ENCODE data around the gene GRAPL. TPM values are rescaled to one million over a fixed set of nuclear protein-coding genes. Genes with fewer than 3 reads are reported as not detected.
"Not testable (repeated sequence)": the region's sequence is repeated elsewhere in the genome, so short reads cannot be mapped to it uniquely, and the experiment has no call there.

GRAPL gene
- total and polyA plus RNA-seq, 4 donors = 0.26 to 4.5 (median 1.2) TPM

DNA sequence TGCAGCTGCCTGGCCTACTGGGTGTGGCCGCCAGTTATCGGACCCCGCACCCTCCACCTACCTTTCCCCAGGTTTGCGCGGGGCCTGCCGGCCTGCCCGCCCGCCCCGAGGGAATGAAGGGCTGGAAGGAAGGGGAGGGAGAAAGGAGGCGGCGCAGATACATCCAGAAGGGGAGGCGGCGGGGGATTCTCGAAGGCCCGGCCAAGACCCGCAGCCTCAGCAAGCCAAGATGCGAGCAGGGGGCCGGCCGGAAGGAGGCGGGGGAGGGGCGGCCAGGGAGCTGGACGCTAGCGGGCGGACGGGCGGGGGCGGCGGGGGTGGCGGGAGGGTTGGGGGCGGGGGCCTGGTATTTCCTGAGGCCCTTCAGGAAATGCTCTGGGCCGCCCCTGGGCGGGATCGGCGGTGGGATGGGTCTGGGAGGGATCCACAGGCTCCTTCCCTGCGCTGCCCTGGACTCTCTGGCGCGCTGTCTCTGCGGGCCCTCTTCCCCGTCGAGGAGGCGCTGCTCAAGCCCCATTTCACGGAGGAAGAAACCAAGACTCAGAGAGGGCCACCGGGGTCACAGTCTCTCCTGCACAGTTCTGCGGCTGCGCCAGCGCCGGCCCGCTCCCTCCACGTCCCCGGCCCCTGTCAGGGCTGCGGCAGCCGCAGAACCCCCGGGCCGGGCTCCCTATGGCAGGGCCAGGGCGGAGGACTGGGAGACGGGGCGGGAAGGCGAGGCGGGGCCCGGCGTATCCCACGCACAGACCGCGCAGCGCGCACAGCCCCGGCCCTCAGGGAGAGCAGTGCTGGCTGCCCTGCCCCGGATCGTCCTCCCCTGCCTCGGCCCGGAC lies 35.2 kb downstream of the GRAPL start:
- not testable (repeated sequence) for H3K9ac ChIP-seq (ENCODE audit: low read depth in 1 of 2, low read length in 2 of 2); H3K4me1 ChIP-seq (ENCODE audit: control insufficient read depth in 4 of 4, insufficient read depth in 4 of 4, low read length in 3 of 4); H3K27me3 ChIP-seq (ENCODE audit: control insufficient read depth in 4 of 4, insufficient read depth in 4 of 4, low read length in 3 of 4); DNase-seq (ENCODE audit: low spot score); H3K9me3 ChIP-seq (ENCODE audit: control insufficient read depth in 4 of 4, low read length in 3 of 4); H3K36me3 ChIP-seq (ENCODE audit: control insufficient read depth in 4 of 4, insufficient read depth in 3 of 4, low read depth in 1 of 4, low read length in 3 of 4); H3K27ac ChIP-seq (ENCODE audit: low read depth in 1 of 2, low read length in 2 of 2); H3K4me3 ChIP-seq (ENCODE audit: low read depth in 1 of 3, low read length in 3 of 3)
- WGBS = no CpG with 5 or more reads among the region's 71 CpGs

DNA sequence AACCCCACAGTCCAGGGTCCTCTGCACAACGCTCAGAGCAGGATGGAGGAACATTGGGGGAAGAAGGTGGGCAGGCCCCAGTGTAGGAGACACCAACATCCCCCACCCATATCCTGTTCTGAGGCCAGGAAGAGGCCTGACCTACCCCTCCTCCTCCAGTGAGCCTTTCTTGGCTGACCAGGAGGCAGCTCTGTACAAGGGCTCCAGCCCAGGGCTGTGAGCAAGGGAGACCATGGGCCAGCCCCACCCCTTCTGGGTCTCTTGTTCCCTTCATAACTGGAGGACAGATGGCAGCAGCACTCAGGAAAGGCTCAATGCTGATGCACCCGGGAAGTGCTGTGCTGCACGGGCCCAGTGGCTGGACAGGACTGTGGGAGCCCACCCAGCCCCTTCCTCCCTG lies 47.0 kb downstream of the GRAPL start:
- not testable (repeated sequence) for H3K9ac ChIP-seq (ENCODE audit: low read depth in 1 of 2, low read length in 2 of 2); H3K27me3 ChIP-seq (ENCODE audit: control insufficient read depth in 4 of 4, insufficient read depth in 4 of 4, low read length in 3 of 4); DNase-seq (ENCODE audit: low spot score); H3K4me1 ChIP-seq (ENCODE audit: control insufficient read depth in 4 of 4, insufficient read depth in 4 of 4, low read length in 3 of 4); H3K27ac ChIP-seq (ENCODE audit: low read depth in 1 of 2, low read length in 2 of 2); H3K9me3 ChIP-seq (ENCODE audit: control insufficient read depth in 4 of 4, low read length in 3 of 4); H3K4me3 ChIP-seq (ENCODE audit: low read depth in 1 of 3, low read length in 3 of 3); H3K36me3 ChIP-seq (ENCODE audit: control insufficient read depth in 4 of 4, insufficient read depth in 3 of 4, low read depth in 1 of 4, low read length in 3 of 4)
- no CpG with 5 or more reads among the region's 3 CpGs for WGBS

DNA sequence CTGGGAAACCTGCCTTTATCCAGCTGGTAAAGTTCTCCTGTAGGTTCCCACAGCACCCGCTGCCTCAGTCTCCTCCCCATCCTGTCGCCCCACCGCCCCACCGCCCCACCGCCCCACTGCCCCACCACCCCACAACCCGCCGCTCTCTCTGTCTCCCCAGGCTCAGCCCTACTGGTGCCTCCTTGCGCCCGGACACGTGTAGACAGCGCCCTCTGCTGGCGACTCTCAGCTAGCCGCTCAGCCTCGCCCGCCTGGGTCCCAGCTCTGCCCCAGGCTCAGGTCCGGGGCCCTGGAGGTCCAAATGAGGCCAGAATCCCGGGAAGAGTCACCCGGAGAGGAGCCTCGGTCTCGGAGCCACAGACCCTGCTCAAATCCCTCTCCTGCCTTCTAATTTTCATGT lies 48.0 kb downstream of the GRAPL start:
- no CpG with 5 or more reads among the region's 20 CpGs for WGBS
- not testable (repeated sequence) for H3K27me3 ChIP-seq (ENCODE audit: control insufficient read depth in 4 of 4, insufficient read depth in 4 of 4, low read length in 3 of 4); DNase-seq (ENCODE audit: low spot score); H3K9me3 ChIP-seq (ENCODE audit: control insufficient read depth in 4 of 4, low read length in 3 of 4); H3K9ac ChIP-seq (ENCODE audit: low read depth in 1 of 2, low read length in 2 of 2); H3K36me3 ChIP-seq (ENCODE audit: control insufficient read depth in 4 of 4, insufficient read depth in 3 of 4, low read depth in 1 of 4, low read length in 3 of 4); H3K4me3 ChIP-seq (ENCODE audit: low read depth in 1 of 3, low read length in 3 of 3); H3K27ac ChIP-seq (ENCODE audit: low read depth in 1 of 2, low read length in 2 of 2); H3K4me1 ChIP-seq (ENCODE audit: control insufficient read depth in 4 of 4, insufficient read depth in 4 of 4, low read length in 3 of 4)

DNA sequence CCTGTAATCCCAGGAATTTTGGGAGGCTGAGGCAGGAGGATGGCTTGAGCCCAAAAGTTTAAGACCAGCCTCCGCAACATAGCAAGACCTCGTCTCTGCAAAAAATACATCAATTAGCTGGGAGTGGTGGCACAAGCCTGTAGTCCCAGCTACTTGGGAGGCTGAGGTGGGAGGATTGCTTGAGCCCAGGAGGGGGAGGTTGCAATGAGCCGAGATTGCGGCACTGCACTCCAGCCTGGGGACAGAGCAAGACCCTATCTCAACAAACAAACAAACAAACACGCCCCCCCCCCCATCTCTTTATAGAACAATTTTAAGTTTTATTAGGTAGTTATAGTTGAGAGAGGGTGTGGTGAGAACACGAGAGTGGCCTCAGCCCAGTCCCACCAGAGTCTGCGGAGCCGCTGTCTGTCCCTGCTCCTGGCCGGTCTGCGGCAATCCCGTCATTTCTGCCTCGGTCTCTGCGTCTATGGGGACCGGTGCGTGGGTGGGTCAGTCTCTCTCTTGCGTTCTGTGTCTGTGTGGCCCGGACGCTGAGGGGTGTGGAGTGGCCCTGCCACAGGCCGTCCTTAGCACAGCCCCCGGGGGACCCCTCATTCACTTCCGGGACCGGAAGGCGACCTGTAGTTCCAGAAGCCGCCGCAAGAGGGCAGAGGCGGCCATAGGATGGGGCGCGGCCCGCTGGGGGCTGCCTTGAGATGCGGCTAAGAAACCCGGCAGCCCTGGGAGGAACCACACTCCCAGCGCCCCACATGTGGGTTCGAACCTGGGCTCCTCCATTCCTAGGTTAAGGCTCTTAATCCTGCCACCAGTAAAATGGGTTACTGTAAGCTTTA lies 53.9 kb downstream of the GRAPL start:
- not testable (repeated sequence) for H3K27ac ChIP-seq (ENCODE audit: low read depth in 1 of 2, low read length in 2 of 2); H3K9ac ChIP-seq (ENCODE audit: low read depth in 1 of 2, low read length in 2 of 2); H3K4me3 ChIP-seq (ENCODE audit: low read depth in 1 of 3, low read length in 3 of 3); H3K36me3 ChIP-seq (ENCODE audit: control insufficient read depth in 4 of 4, insufficient read depth in 3 of 4, low read depth in 1 of 4, low read length in 3 of 4); H3K27me3 ChIP-seq (ENCODE audit: control insufficient read depth in 4 of 4, insufficient read depth in 4 of 4, low read length in 3 of 4); H3K9me3 ChIP-seq (ENCODE audit: control insufficient read depth in 4 of 4, low read length in 3 of 4); H3K4me1 ChIP-seq (ENCODE audit: control insufficient read depth in 4 of 4, insufficient read depth in 4 of 4, low read length in 3 of 4); DNase-seq (ENCODE audit: low spot score)
- WGBS = no CpG with 5 or more reads among the region's 33 CpGs

DNA sequence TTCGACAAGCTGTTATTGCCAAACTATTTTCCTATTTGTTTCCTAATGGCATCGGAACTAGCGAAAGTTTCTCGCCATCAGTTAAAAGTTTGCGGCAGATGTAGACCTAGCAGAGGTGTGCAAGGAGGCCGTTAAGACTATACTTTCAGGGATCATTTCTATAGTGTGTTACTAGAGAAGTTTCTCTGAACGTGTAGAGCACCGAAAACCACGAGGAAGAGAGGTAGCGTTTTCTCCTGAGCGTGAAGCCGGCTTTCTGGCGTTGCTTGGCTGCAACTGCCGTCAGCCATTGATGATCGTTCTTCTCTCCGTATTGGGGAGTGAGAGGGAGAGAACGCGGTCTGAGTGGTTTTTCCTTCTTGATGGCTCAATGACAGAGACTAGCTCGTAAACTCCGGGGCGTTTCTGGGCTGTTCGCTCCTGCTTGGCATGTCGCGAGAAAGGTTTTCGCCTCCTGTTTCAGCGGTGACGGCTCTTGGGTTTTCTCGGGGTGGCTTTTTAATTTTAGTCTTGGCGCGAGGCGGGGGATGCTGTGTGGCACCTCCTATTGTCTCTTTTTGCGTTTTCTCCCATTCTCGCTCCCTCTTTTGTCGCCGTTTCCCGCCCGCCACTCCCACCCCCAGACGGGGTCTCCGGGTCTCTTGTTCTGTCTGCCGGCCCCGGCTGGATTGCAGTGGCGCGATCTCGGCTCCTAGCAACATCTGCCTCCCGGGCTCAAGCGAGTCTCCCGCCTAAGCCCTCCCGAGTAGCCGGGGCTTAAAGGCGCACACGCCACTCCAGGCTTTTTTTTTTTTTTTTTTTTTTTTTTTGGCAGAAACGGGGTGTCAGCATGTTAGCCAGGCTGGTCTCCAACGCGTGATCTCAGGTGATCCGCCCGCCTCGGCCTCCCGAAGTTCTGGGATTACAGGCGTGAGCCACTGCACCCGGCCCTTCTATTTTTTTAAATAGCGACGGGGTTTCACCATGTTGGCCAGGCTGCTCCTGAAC lies 60.8 kb downstream of the GRAPL start:
- not testable (repeated sequence) for H3K4me3 ChIP-seq (ENCODE audit: low read depth in 1 of 3, low read length in 3 of 3); H3K27ac ChIP-seq (ENCODE audit: low read depth in 1 of 2, low read length in 2 of 2); H3K27me3 ChIP-seq (ENCODE audit: control insufficient read depth in 4 of 4, insufficient read depth in 4 of 4, low read length in 3 of 4); H3K36me3 ChIP-seq (ENCODE audit: control insufficient read depth in 4 of 4, insufficient read depth in 3 of 4, low read depth in 1 of 4, low read length in 3 of 4); H3K9ac ChIP-seq (ENCODE audit: low read depth in 1 of 2, low read length in 2 of 2); DNase-seq (ENCODE audit: low spot score); H3K9me3 ChIP-seq (ENCODE audit: control insufficient read depth in 4 of 4, low read length in 3 of 4); H3K4me1 ChIP-seq (ENCODE audit: control insufficient read depth in 4 of 4, insufficient read depth in 4 of 4, low read length in 3 of 4)
- 0% methylated on average over 9 of the region's 62 CpGs for WGBS
- peak in 1 of 2 donors; percentile 18 for TF ChIP-seq EGR1 (IDR thresholded peaks at IDR 0.05; ENCODE audit: low read depth in 2 of 2)
- TF ChIP-seq TAF1 (conservative IDR thresholded peaks at IDR 0.05) = peak; percentile 26
- peak; percentile 20 for TF ChIP-seq SP1 (IDR thresholded peaks at IDR 0.05)
- TF ChIP-seq, protein P1, sequence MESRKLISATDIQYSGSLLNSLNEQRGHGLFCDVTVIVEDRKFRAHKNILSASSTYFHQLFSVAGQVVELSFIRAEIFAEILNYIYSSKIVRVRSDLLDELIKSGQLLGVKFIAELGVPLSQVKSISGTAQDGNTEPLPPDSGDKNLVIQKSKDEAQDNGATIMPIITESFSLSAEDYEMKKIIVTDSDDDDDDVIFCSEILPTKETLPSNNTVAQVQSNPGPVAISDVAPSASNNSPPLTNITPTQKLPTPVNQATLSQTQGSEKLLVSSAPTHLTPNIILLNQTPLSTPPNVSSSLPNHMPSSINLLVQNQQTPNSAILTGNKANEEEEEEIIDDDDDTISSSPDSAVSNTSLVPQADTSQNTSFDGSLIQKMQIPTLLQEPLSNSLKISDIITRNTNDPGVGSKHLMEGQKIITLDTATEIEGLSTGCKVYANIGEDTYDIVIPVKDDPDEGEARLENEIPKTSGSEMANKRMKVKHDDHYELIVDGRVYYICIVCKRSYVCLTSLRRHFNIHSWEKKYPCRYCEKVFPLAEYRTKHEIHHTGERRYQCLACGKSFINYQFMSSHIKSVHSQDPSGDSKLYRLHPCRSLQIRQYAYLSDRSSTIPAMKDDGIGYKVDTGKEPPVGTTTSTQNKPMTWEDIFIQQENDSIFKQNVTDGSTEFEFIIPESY (IDR thresholded peaks at IDR 0.05) = peak; percentile 58
- TF ChIP-seq, protein P2, sequence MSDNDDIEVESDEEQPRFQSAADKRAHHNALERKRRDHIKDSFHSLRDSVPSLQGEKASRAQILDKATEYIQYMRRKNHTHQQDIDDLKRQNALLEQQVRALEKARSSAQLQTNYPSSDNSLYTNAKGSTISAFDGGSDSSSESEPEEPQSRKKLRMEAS (IDR thresholded peaks at IDR 0.05) = peak; percentile 37
- peak; percentile 7 to 14 for TF ChIP-seq RXRA (IDR thresholded peaks at IDR 0.05)
- peak; percentile 46 for TF ChIP-seq YY1 (IDR thresholded peaks at IDR 0.05)
